GM21423 (cell line): Measurements from ENCODE around the gene SLC25A27.

Experiments
- ATAC-seq: cut with Tn5 transposase; IDR thresholded peaks from one replicate; pipeline ENCODE4 v1.9.1; 2021; ENCODE audit warnings: mild to moderate bottlenecking, moderate library complexity; ENCODE audit not compliant: unreplicated experiment

Gene SLC25A27

GRCh38 chr6:46704562-46704961 is 51.8 kb downstream of the SLC25A27 start:
- ATAC-seq: no peak

- no peak for ATAC-seq
Observed at GRCh38 chr6:46706464-46706863, 53.7 kb downstream of the SLC25A27 start.

GRCh38 chr6:46711491-46711890 is 58.7 kb downstream of the SLC25A27 start:
- ATAC-seq: no peak

GRCh38 chr6:46715141-46715540 is 62.4 kb downstream of the SLC25A27 start:
- no peak for ATAC-seq

- no peak for ATAC-seq
Observed at GRCh38 chr6:46719099-46719498, 66.3 kb downstream of the SLC25A27 start.

- ATAC-seq: no peak
Observed at GRCh38 chr6:46720401-46720800, 67.6 kb downstream of the SLC25A27 start.
